MM.1S (cell line): ENCODE measurements around the gene GRPEL1.

ENCODE experiments used
- CTCF ChIP-seq: fragments of 300-600 bp; sonication (generic); IDR thresholded peaks from 2 replicates; pipeline ENCODE4 v1.5.1; 2016; ENCODE audit warnings: antibody characterized with exemption, low read length, mixed read lengths
- EZH2 ChIP-seq: fragments of 300-600 bp; sonication (generic); optimal IDR thresholded peaks from 2 replicates; pipeline ENCODE3; 2017; ENCODE audit warnings: low read depth, mild to moderate bottlenecking, antibody characterized with exemption, low read length, mixed read lengths
- EZH2phosphoT487 ChIP-seq: fragments of 300-600 bp; sonication (generic); IDR thresholded peaks from 2 replicates; pipeline ENCODE4 v1.6.1; 2018; ENCODE audit warnings: antibody characterized with exemption, low read length

GRCh38 chr4:7044137-7044930 is 23.5 kb downstream of the GRPEL1 start:
- no peak for TF ChIP-seq EZH2
- TF ChIP-seq CTCF, result no peak
- no peak for TF ChIP-seq EZH2phosphoT487
